ENCODE data around the gene DAB2IP.

DAB2IP gene

DNA sequence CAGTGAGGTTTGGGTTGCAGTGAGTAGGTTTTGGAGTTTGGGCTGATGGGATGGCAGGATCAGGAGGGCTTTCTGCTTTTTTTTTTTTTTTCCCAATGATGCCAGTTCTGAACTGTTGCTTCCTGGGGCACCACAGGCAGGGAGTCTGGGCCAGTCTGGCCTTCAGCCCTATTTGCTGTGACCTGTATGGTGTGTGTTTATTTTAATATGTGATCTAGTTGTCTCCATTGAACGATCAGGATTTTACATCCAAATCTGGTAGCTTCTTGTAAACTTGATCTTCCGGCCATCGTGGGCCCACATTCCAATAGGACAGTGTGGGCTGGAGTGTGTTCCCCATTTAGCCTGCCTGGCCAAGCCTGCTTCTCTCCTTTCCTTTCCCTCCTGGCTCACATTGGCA lies 25.8 kb upstream of the DAB2IP start:
- no peak for DNase-seq (ENCODE audit: low read depth in 2 of 2, low spot score in 1 of 2)

DNA sequence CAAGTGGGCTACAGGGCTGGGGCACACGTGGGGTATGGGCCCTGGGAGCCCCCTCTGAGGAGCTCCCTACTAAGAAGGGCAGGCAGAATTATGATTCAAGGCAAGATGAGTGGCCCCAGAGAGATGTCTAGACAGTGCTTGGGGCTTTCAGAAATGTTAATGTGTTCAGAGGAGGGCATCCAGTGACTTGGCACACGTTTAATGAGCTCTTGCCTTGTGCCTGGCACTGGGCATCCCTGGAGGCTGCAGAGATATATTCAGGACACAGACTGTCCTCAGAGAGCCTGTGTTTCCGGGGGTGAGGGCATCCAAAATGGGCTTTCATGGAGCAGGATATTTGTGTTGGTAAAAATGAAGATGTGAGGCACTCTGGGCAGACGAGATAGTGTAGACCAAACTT lies 25.4 kb upstream of the DAB2IP start:
- DNase-seq (ENCODE audit: low read depth in 2 of 2, low spot score in 1 of 2): no peak

DNA sequence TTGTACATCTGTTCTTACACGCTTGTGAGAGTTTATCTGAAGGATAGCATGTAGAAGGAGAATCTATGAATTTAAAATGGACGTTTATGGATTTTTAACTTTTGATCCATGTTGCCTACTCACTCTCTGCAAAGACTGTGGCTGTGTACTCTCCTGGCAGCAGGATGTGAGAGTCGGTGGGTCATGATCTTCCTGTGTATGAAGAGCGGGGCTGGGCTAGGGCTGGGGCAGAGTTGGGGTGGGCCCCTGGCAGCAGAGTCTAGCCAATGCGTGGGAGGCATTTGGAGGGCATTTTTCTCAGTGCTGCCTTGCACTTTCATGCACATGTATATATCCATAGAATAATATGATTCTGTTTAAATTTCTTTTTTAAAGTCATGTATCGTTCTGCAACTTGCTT lies 24.0 kb upstream of the DAB2IP start:
- DNase-seq (ENCODE audit: low read depth in 2 of 2, low spot score in 1 of 2): no peak

DNA sequence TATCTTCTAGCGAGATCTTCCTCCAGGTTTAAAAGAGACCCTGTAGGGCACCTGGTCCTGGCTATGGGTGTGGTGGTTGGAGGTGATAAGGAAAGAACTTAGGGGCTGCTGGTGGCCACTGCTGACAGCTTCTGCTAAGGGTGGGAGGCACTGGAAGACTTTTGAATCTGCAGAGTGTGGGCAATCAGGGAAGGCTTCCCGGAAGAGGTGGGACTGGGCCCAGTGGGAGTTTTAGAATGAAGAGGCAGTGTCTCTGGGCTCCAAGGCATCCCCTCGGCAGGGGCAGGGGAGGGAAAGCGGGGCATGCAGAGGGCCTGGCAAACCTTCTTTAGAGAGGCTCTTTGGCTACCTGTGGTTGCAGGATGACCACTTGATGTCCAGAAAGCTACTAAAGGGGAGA lies 23.0 kb upstream of the DAB2IP start:
- no peak for DNase-seq (ENCODE audit: low read depth in 2 of 2, low spot score in 1 of 2)

DNA sequence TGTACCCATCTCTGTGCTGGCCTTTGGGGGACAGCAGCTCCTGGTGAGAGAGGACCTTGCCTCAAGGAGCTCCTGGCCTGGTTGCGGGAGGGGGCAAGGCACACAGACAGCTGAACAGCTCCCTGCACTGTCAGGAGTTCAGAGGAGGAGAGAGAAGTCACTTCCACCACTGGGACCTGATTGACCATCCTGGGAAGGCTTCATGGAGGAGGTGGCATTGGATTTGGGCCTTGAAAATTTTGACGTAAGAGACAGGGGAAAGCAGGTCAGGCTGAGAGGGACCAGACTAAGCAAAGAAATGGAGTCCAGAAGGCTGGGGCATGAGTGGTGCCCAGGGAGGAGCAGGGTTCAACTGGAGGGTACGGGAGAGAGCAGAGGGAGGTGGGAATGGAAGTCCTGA lies 20.3 kb upstream of the DAB2IP start:
- no peak for DNase-seq (ENCODE audit: low read depth in 2 of 2, low spot score in 1 of 2)

DNA sequence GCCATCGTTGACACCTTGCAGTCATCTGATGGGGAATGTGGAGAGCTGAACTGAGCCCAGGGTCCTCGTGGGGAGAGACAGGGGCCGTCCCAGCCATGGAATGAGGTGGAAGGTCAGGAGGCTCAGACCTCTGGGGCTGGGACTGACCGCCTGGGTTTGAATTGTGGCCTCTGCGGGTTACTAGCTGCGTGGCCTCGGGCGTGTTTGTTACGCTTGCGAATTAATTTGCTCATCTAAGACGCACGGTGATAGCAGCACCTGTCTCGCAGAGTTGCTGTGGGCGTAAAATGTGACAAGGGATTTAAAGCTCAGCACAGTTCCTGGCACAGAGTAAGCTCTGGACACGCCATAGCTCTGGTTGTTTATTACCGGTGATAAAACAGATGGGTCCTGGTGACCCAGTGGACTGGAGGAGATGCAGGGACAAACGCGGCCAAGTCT lies 19.4 kb upstream of the DAB2IP start:
- DNase-seq (ENCODE audit: low read depth in 2 of 2, low spot score in 1 of 2): no peak

DNA sequence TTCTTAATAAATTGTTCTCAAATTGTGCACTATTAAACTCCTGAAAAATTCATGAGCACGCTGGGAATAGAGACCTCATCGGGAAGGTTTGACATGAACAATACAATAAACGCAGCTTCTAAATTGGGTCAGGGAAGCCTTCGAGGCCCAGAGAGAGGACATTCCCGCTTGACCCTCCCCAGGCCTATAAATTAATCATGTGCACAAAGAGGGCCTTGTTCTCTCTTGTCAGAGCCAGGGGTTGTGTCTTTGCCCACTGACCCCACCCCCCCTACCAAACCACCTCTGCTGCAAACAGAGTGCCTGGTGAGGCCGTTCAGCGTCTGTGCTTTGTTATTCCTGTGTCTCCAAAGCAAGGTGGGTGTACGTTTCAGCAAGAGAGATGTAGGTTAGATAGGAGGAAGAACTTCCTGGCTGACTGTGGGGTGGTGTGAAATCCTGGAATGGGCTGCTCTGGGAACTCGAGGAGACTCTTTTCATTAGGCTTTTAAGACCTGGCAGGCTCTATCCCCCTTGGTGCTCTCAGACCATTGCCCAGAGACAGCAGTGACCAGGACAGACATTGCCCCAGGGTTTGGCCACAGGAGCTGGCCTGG lies 18.2 kb upstream of the DAB2IP start:
- no peak for DNase-seq (ENCODE audit: low read depth in 2 of 2, low spot score in 1 of 2)

DNA sequence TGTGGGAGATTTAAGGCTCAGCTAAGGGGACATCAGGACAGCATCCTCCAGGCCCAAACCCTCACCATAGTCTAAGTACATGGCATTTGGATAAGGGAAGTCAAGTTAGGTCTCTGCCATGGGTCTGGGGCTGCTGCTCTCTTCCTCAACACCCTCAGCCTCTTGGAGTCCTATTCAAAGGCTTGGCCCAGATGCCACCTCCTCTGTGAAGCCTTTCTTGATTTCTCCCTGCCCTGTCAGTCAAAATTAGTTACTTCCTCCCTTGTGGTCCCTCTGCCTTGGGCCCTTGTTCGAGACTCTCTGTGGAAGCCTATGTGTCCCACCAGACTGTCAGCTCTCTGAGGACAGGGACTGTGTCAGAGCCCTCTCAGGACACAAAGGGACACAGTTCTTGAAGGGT lies 17.7 kb upstream of the DAB2IP start:
- no peak for DNase-seq (ENCODE audit: low read depth in 2 of 2, low spot score in 1 of 2)

DNA sequence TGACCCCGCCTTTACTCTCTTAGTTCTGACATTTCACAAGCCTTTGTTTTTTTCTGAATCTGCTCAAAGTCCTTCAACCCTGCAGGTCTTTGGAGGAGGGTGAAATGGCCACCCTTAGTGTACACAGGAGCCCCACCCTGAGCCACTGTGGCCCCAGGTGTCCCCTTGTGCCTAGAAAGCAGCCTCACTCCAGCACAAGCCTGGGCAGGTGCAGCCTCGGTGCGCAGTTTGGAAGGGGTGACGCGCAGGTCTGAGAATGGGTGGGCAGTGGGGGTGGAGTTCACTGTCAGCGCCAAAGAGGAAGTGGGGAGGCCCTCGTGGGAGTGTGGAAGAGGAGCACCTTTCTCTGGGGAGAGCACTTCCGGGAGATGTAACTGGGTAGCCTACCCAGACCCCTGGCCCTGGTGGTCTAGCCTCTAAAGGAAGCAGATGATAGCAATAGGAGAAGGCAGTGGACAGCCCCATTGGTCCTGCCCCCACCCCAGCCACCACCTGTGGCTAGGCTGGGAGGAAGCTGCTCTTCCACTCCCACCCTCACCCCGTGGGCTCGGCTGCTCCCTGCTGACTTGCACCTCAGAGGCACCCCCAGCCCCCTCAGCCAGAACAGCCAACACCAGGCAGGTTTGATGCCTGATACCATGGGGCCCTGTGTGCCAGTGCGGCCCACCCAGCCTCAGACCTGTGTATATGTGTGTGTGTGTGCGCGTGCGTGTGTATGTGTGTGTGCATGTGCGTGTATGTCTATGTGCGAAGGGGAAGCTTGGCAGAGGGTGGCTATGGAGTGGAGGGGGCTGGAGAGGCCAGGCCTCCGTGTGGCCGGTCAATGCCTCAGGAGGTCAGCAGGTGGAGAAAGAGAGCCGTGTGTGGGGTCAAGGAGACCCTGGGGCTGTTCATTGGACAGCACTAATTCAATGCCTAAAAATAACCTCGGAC lies 16.8 kb upstream of the DAB2IP start:
- no peak for DNase-seq (ENCODE audit: low read depth in 2 of 2, low spot score in 1 of 2)

DNA sequence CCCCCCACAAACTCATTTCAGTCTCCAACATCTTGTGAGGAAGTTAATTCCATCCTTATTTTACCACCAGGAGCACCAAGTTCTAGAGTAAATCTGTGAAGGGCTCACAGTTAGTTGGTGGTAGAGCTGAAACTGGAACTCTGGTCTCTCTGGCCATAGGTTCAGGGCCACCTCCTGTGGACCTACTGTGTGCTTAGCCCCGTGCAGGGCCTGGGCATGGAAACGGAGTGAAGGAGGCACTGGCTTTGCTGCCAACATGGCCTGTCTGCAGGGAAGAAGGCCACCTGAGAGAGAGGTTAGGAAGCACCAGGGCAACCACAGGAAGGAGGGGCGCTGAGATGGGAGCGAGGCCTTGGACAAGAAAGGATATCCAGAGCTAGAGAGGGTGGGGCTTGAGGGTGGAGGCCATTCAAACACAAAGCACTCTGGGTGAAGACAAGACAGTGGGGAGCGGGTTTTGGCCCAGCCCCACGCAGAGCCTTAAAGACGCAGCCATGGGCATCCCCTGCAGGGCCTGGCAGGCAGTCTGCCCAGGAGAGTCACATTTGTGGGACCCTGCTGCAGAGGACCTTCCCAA lies 16.0 kb upstream of the DAB2IP start:
- DNase-seq (ENCODE audit: low read depth in 2 of 2, low spot score in 1 of 2): no peak

DNA sequence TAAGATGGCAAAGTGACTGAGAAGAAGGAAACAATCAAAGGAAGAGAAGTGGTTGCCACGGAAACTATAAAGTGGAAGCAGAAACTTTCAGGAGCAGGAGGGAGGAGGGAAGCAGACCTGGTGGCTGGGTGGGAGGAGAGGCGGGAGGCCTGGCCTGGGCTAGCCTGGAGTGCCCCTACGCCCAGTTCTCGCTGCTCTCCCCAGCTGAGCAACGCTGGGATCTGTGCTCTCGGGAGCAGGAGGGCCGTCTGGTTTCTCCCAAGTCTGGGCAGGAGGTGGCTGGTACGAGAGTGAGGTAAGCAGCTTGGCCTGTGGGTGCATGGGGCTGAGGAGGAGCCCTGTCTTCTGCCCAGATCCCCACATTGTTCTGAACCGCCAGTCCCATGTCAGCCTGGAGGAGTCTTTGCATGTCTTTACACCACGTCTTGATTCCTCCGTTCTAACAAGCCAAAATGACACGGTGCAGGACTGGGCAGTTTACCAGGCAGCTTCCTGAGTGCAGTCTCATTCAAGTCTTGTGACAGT lies 15.0 kb upstream of the DAB2IP start:
- no peak for DNase-seq (ENCODE audit: low read depth in 2 of 2, low spot score in 1 of 2)

DNA sequence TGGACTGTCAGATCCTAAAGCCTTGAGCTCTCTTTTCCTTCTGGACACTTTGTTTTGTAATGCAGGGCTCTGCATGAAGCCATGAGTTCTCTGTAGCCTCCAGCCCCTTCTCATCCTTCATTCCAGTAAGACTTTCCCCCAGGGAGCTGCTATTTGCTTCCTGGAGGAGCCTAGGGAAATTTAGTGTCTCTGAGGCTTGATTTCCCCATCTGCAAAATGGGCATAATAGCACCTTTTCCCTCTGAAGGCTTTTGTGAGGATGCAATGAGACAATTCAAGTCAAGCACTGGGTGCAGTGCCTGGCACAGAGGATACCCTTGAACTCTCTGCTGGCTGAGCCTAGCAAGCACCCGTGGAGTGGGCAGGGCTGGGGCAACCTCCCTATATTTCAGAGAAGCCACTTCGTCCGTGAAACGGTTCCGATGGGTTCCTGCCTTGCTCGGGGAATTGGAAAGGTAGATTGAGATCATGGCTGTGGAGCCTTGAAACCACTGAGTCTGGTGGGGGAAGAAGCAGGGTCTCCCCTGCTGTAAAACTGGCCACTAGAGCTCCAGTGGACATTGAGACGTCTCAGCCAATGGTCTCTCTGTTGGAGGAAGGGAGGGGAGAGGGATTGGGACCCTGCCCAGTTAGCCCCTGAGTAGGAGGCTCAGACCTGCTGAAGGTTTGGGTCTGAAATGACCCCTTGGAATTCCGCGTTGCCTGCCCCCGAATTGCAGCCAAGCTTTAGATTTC lies 14.3 kb upstream of the DAB2IP start:
- no peak for DNase-seq (ENCODE audit: low read depth in 2 of 2, low spot score in 1 of 2)

DNA sequence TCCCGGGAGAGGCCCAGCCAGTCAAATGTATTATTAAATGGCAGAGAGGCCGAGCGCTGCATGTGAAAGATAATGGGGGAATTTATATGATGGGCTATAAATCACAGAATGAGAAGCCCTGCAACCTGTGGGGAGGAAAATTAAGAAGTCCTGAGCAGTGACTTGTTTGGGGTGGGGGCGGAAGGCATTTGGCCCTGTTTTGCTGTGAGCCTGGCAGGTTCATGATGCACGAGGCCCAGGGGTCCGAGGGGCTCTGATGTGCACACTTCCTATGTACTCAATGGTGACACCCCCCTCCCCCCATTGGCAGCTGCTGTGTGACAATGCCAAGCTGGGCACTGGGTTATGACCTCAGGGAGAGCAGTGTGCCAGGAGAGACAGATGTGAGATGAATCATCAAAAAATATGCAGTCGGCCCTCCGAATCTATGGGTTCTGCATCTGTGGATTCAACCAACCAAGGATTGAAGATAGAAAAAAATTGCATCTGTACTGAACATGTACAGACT lies 13.7 kb upstream of the DAB2IP start:
- no peak for DNase-seq (ENCODE audit: low read depth in 2 of 2, low spot score in 1 of 2)

DNA sequence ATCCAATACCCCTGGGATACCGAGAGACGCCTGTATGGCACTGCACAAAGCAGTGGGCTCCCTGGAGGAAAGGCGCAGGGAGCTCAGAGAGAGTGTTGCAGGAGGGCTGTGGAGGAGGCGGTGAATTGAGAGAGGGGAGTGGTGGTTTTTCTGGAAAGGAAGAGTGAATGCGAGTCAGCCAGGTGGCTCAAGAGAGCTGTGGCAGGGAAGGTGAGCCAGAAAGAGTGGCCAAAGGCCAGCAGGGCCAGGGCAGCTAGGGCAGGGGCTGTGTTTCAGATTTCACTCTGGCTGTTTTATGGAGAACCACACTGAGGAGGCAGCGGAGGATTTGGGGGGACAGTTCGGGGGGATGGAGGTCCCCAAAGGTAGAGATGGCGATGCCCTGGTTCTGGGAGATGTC lies 13.0 kb upstream of the DAB2IP start:
- no peak for DNase-seq (ENCODE audit: low read depth in 2 of 2, low spot score in 1 of 2)

DNA sequence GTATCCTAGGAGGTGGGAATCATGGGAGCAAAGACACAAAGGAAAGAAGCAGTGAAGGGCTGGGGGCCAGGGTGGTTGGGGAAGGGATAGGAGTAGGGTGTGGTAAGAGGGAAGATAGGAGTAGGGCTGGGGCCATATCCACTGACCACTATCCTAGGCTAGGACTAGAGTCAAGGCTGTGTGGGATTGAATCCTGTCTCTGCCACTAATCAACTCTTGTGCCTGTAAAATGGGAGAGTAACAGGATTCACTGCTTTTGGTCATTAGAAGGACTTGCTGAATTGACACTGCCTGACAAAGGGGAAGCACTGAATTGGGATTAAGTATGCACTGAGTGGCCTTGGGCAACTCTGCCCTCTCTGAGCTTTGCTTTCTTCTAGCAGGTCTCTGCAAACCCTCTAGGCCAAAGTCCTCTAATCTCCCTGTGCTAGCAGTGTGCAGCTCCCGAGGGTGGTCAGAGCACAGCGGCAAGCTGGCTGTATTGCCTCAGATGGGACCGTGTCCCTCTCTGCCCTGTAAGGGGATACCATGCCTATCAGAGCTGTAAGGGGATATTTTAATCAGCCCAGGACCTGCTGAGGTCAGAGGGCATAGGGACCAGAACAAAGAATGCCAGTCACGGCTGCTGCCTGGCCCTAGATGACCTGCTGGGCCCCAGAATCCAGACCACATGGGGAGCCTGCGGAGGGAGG lies 12.4 kb upstream of the DAB2IP start:
- DNase-seq (ENCODE audit: low read depth in 2 of 2, low spot score in 1 of 2): no peak

DNA sequence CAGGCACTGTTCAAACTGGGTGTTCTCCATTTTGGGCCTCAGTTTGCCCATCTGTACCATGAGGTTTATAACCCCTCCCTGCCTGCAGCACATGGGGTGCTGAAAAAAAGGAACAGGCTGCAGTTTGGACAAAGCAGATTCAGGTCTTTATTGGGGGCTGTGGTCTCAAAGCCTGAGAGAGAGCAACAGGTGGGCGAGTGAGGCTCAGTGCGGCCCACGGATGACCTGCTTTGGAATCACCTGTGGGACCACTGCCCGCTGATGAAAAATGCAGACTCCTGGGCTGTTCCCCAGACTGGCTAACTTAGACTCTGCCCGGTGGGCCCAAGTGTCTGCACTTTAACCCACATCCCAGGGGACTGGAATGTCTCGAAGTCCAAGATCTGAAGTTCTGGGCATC lies 11.8 kb upstream of the DAB2IP start:
- DNase-seq (ENCODE audit: low read depth in 2 of 2, low spot score in 1 of 2): no peak

DNA sequence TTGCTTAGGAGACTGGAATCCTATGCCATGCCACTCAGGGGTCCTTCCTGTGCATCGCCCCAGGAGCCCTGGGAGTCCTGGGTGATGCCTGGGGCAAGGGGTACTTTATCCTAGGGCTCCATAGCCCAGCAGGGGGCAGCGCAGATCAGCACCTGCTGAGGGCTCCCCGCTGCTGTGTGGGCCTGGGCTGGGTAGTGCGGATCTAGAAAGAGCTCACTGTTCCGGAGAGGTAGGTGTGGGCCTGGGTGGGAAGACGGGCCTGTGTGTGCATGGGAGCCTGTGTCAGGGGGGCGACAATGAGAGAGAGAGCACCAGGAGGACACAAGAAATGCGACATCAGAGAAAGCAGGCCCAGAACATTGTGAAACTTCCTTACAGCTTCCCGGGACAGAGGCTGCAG lies 11.4 kb upstream of the DAB2IP start:
- DNase-seq (ENCODE audit: low read depth in 2 of 2, low spot score in 1 of 2): no peak

DNA sequence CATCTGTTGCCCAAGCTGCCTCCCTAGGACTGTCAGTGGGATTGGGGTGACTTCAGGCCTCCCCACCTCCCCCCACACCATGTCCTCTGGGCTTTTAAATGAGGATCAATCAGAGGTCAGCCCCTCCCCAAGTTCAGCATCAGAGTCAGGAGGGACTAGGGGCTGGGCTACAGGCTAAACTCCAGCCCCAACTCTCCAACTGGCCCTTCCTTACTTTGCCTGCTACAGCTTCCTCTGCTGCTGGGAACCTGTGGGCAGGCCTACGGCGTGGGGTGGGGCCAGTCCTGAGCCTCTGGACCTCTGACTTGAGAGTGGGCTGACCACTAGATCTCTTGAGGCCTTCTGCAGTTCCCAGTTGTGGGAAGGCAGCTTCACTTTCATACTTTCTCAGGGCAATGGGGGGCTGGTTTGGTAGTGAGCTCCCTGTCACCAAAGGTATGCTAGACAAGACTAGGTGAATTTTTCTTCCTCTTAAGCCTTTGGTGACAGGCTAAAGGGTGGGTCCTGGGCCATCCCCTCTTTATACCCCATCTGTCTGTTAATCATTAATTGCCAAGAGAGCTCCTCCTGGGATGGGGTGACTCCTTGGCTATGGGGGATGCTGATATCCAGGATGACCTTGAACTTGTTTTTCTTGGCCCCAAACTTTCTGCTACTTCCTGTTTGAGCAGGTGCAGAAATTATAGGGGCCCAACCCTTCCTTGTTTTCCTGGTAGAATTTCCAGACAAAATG lies 10.8 kb upstream of the DAB2IP start:
- DNase-seq (ENCODE audit: low read depth in 2 of 2, low spot score in 1 of 2): no peak

DNA sequence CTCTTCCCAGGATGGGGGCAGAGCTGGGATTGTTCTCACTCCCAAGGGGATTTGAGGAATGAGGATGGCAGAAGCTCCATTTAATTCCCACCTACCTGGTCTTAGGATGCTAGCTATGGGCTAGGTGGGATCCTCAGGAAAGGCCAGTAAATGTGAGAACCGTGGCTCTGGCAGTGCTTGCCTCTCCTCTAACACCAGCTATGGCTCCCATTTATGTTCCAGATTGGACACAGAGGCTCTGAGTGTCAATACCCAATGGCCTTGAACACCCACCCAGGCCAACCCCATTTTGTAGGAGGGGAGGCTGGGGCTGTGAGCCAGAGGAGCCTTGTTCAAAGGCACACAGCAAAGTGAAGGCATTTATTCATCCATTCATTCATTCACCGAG lies 10.2 kb upstream of the DAB2IP start:
- no peak for DNase-seq (ENCODE audit: low read depth in 2 of 2, low spot score in 1 of 2)

DNA sequence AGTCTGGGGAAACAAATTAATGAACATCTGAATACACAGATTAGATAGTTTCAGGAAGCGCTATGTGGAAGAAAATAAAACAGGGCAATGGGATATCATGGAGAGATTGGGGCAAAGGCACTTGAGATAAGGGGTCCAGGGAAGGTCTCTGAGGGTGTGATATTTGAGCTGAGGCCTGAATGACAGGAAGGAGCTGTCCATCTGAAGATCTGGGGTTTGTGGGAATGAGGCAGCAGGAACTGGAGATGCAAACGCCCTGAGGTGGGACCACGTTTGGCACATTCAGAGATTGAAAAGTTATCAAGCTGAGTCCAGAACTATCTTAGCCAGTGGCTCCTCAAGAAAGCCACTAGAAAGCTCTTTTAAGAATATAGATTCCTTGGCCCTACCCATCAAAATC lies 8.7 kb upstream of the DAB2IP start:
- DNase-seq (ENCODE audit: low read depth in 2 of 2, low spot score in 1 of 2): no peak
